HEK293 (cell line): ENCODE data around the gene GRAMD4.

Experiments
- CTCF ChIA-PET: fragments of 350-600 bp; formaldehyde crosslinking; extraction: SDS; loops from one replicate; lab custom pipeline; 2021; ENCODE audit warnings: antibody characterized with exemption; lab: Yijun Ruan, JAX
- POLR2A ChIA-PET: fragments of 300-600 bp; formaldehyde crosslinking; extraction: SDS; loops from one replicate; lab custom pipeline; 2020; ENCODE audit warnings: antibody characterized with exemption, inconsistent platforms; lab: Yijun Ruan, JAX
- H3K27ac ChIP-seq: fragments of 200-500 bp; sonication (Bioruptor generic); 2 replicates; pipeline ENCODE4 v1.5.1; 2014; ENCODE audit warnings: low read depth, low read length, control low read depth, inconsistent platforms; ENCODE audit errors: extremely low read depth
- H3K36me3 ChIP-seq, 2 experiments: fragments of 200-500 bp in 1 of 2; sonication (Bioruptor generic) in 1 of 2; 1 replicate in 1 of 2; 2 replicates in 1 of 2; pipeline ENCODE4 v1.5.1; 2014 to 2017; ENCODE audit warnings: inconsistent platforms in 2 of 2, low read length in 2 of 2; ENCODE audit not compliant: control insufficient read depth in 2 of 2, insufficient read depth in 1 of 2
- H3K4me1 ChIP-seq: fragments of 200-500 bp; sonication (Bioruptor generic); 2 replicates; pipeline ENCODE4 v1.5.1; 2014; ENCODE audit warnings: mild to moderate bottlenecking, low read length, inconsistent platforms; ENCODE audit not compliant: control insufficient read depth, insufficient read depth
- H3K4me3 ChIP-seq: 2 replicates; pipeline ENCODE4 v1.5.1; 2011; ENCODE audit warnings: low read depth, mild to moderate bottlenecking, control low read depth, low read length, moderate library complexity
- H3K9me3 ChIP-seq: fragments of 200-500 bp; sonication (Bioruptor generic); 2 replicates; pipeline ENCODE4 v1.5.1; 2014; ENCODE audit warnings: low read depth, low read length, inconsistent platforms; ENCODE audit not compliant: control insufficient read depth, insufficient read depth
- MZF1 ChIP-seq: fragments of 450-650 bp; formaldehyde crosslinking; IDR thresholded peaks from 2 replicates; pipeline ENCODE4 v1.5.1; 2017; ENCODE audit warnings: missing biosample characterization, missing genetic modification characterization, borderline replicate concordance
- OSR2 ChIP-seq: fragments of 450-650 bp; formaldehyde crosslinking; IDR thresholded peaks from 2 replicates; pipeline ENCODE4 v1.5.1; 2016; ENCODE audit warnings: missing biosample characterization, missing genetic modification characterization
- PRDM2 ChIP-seq: fragments of 450-650 bp; formaldehyde crosslinking; IDR thresholded peaks from 2 replicates; pipeline ENCODE4 v1.5.1; 2016; ENCODE audit warnings: missing biosample characterization, missing genetic modification characterization, borderline replicate concordance
- SP2 ChIP-seq: fragments of 450-650 bp; formaldehyde crosslinking; IDR thresholded peaks from 2 replicates; pipeline ENCODE4 v1.5.1; 2016; ENCODE audit warnings: missing biosample characterization, missing genetic modification characterization
- YY1 ChIP-seq: fragments of 450-650 bp; formaldehyde crosslinking; IDR thresholded peaks from 2 replicates; pipeline ENCODE4 v1.5.1; 2018; ENCODE audit warnings: missing biosample characterization, missing genetic modification characterization
- ZBTB26 ChIP-seq: fragments of 450-650 bp; formaldehyde crosslinking; optimal IDR thresholded peaks from 2 replicates; pipeline ENCODE3; 2016; ENCODE audit warnings: missing biosample characterization, mild to moderate bottlenecking, missing genetic modification characterization
- ZFHX2 ChIP-seq: fragments of 450-650 bp; formaldehyde crosslinking; conservative IDR thresholded peaks from 2 replicates; pipeline ENCODE4 v1.5.1; 2016; ENCODE audit warnings: missing biosample characterization, missing genetic modification characterization
- ZFP3 ChIP-seq: fragments of 450-650 bp; formaldehyde crosslinking; IDR thresholded peaks from 2 replicates; pipeline ENCODE4 v1.5.1; 2016; ENCODE audit warnings: low read depth, missing biosample characterization, missing genetic modification characterization
- ZNF184 ChIP-seq: fragments of 450-650 bp; IDR thresholded peaks from 2 replicates; pipeline ENCODE4 v1.5.1; 2018; ENCODE audit warnings: missing biosample characterization, mild to moderate bottlenecking, missing genetic modification characterization
- ZNF211 ChIP-seq: fragments of 450-650 bp; formaldehyde crosslinking; IDR thresholded peaks from 2 replicates; pipeline ENCODE4 v1.5.1; 2016; ENCODE audit warnings: low read depth, missing biosample characterization, missing genetic modification characterization
- ZNF280C ChIP-seq: fragments of 450-650 bp; formaldehyde crosslinking; IDR thresholded peaks from 2 replicates; pipeline ENCODE4 v1.5.1; 2016; ENCODE audit warnings: missing biosample characterization, missing genetic modification characterization
- ZNF426 ChIP-seq: fragments of 450-650 bp; formaldehyde crosslinking; IDR thresholded peaks from 2 replicates; pipeline ENCODE4 v1.5.1; 2017; ENCODE audit warnings: missing biosample characterization, missing genetic modification characterization, mild to moderate bottlenecking, inconsistent platforms, moderate library complexity
- ZNF433 ChIP-seq: fragments of 450-650 bp; formaldehyde crosslinking; IDR thresholded peaks from 2 replicates; pipeline ENCODE4 v1.5.1; 2016; ENCODE audit warnings: missing biosample characterization, missing genetic modification characterization, low read depth
- ZNF48 ChIP-seq: fragments of 450-650 bp; formaldehyde crosslinking; IDR thresholded peaks from 2 replicates; pipeline ENCODE4 v1.5.1; 2016; ENCODE audit warnings: missing biosample characterization, missing genetic modification characterization
- ZNF623 ChIP-seq: fragments of 450-650 bp; formaldehyde crosslinking; IDR thresholded peaks from 2 replicates; pipeline ENCODE4 v1.5.1; 2016; ENCODE audit warnings: missing biosample characterization, missing genetic modification characterization
- ZNF704 ChIP-seq: fragments of 450-650 bp; formaldehyde crosslinking; IDR thresholded peaks from 2 replicates; pipeline ENCODE4 v1.5.1; 2016; ENCODE audit warnings: missing biosample characterization, missing genetic modification characterization
- ZNF707 ChIP-seq: fragments of 450-650 bp; formaldehyde crosslinking; IDR thresholded peaks from 2 replicates; pipeline ENCODE4 v1.5.1; 2016; ENCODE audit warnings: missing biosample characterization, missing genetic modification characterization
- ZSCAN16 ChIP-seq: fragments of 450-650 bp; formaldehyde crosslinking; IDR thresholded peaks from 2 replicates; pipeline ENCODE4 v1.5.1; 2016; ENCODE audit warnings: missing biosample characterization, missing genetic modification characterization

GRAMD4 gene

GRCh38 chr22:46631113-46631512, 10.9 kb downstream of the GRAMD4 start (continued):
- TF ChIP-seq ZSCAN16 (no peak), OSR2 (tag by site-specific recombination) (no peak), ZNF211 (no peak), ZBTB26 (no peak), ZNF280C (tag by site-specific recombination) (no peak), ZNF707 (tag by site-specific recombination) (no peak), SP2 (tag by site-specific recombination) (no peak), ZNF184 (no peak), ZFP3 (tag by site-specific recombination) (no peak), YY1 (tag by site-specific recombination) (no peak), ZNF426 (tag by site-specific recombination) (no peak), ZNF623 (tag by site-specific recombination) (no peak), ZNF48 (no peak)
- TF ChIP-seq, all 188 proteins: peak for 0

- TF ChIP-seq ZFHX2 (tag by site-specific recombination) (peak; percentile 22; the same call in 1 of the 2 replicates), ZNF280C (tag by site-specific recombination) (no peak)
- TF ChIP-seq, all 188 proteins: peak for 1
- no peaks in the 10 kb centered on the region for H3K9me3 ChIP-seq
- no peak overlapping the region for H3K27ac ChIP-seq
- no peak overlapping the region for H3K4me3 ChIP-seq
- no peaks in the 10 kb centered on the region for H3K4me1 ChIP-seq
- peaks cover 0 to under 1% of the 10 kb centered on the region in 2 experiments; a peak in 2 of 3 replicates for H3K36me3 ChIP-seq
- ChIA-PET CTCF (no interaction called here), POLR2A (no interaction called here)
Observed at GRCh38 chr22:46632646-46633249, 12.6 kb downstream of the GRAMD4 start.

GRCh38 chr22:46633334-46633890, 13.2 kb downstream of the GRAMD4 start:
- ChIA-PET CTCF (no interaction called here), POLR2A (interaction anchor here (0.6 kb wide), 1 partner anchor 598 kb away, joined by 3 read pairs; no protein-coding TSS in a partner anchor)
- H3K4me3 ChIP-seq: no peak overlapping the region
- H3K4me1 ChIP-seq: no peaks in the 10 kb centered on the region
- H3K36me3 ChIP-seq: peaks cover 0 to 3% of the 10 kb centered on the region in 2 experiments; a peak in 2 of 3 replicates
- no peaks in the 10 kb centered on the region for H3K9me3 ChIP-seq
- H3K27ac ChIP-seq: no peak overlapping the region
- TF ChIP-seq MZF1: no peak
- no peak for TF ChIP-seq ZFHX2 (tag by site-specific recombination)
- no peak for TF ChIP-seq PRDM2
- no peak for TF ChIP-seq ZNF433 (tag by site-specific recombination)
- no peak for TF ChIP-seq ZNF704 (tag by site-specific recombination)
